H9 (cell line): ENCODE results near the gene CRABP2. TPM values are rescaled to one million over a fixed set of nuclear protein-coding genes. Genes with fewer than 3 reads are reported as not detected.

ENCODE experiments used
- DNase-seq: peaks from one replicate; pipeline ENCODE4 v3.0.0-alpha.2; 2017
- H2AFZ ChIP-seq: one replicate; pipeline ENCODE4 v1.6.1; 2013; ENCODE audit warnings: mild to moderate bottlenecking, low read length, control low read depth, moderate library complexity
- H2AK5ac ChIP-seq: 2 replicates; pipeline ENCODE4 v1.6.1; 2013; ENCODE audit warnings: low read length, control low read depth, mixed read lengths; ENCODE audit not compliant: insufficient read length
- H2BK120ac ChIP-seq: one replicate; pipeline ENCODE4 v1.6.1; 2013; ENCODE audit warnings: low read depth, mild to moderate bottlenecking, low read length, control low read depth, inconsistent platforms; ENCODE audit not compliant: poor library complexity, severe bottlenecking
- H2BK12ac ChIP-seq: 2 replicates; pipeline ENCODE4 v1.6.1; 2013; ENCODE audit warnings: low read length, control low read depth, mixed read lengths, low read depth; ENCODE audit not compliant: insufficient read length
- H2BK15ac ChIP-seq: 2 replicates; pipeline ENCODE4 v1.6.1; 2013; ENCODE audit warnings: low read depth, low read length, control low read depth
- H2BK20ac ChIP-seq: one replicate; pipeline ENCODE4 v1.6.1; 2013; ENCODE audit warnings: low read depth, mild to moderate bottlenecking, low read length, control low read depth, inconsistent platforms; ENCODE audit not compliant: poor library complexity, severe bottlenecking
- H2BK5ac ChIP-seq: 2 replicates; pipeline ENCODE4 v1.6.1; 2013; ENCODE audit warnings: low read length, control low read depth, mixed read lengths; ENCODE audit not compliant: insufficient read length
- H3K14ac ChIP-seq: 2 replicates; pipeline ENCODE4 v1.6.1; 2013; ENCODE audit warnings: low read length, control low read depth; ENCODE audit not compliant: insufficient read depth
- H3K18ac ChIP-seq: 2 replicates; pipeline ENCODE4 v1.6.1; 2013; ENCODE audit warnings: low read depth, mild to moderate bottlenecking, mixed read lengths, low read length, control low read depth; ENCODE audit not compliant: insufficient read length
- H3K23ac ChIP-seq: 2 replicates; pipeline ENCODE4 v1.6.1; 2013; ENCODE audit warnings: low read length, control low read depth, mixed read lengths, low read depth; ENCODE audit not compliant: insufficient read length
- H3K23me2 ChIP-seq: 2 replicates; pipeline ENCODE4 v1.6.1; 2013; ENCODE audit warnings: low read depth, mild to moderate bottlenecking, mixed read lengths, low read length, control low read depth; ENCODE audit not compliant: insufficient read length, poor library complexity, severe bottlenecking
- H3K27ac ChIP-seq: 2 replicates; pipeline ENCODE4 v1.5.1; 2013; ENCODE audit warnings: low read length, control low read depth, mixed read lengths, low read depth; ENCODE audit not compliant: insufficient read length
- H3K27me3 ChIP-seq: 2 replicates; pipeline ENCODE4 v1.6.1; 2013; ENCODE audit warnings: low read length, control low read depth, inconsistent platforms; ENCODE audit not compliant: insufficient read depth
- H3K4ac ChIP-seq: 2 replicates; pipeline ENCODE4 v1.6.1; 2013; ENCODE audit warnings: low read depth, mild to moderate bottlenecking, control low read depth, inconsistent platforms, low read length, moderate library complexity
- H3K4me1 ChIP-seq: 2 replicates; pipeline ENCODE4 v1.6.1; 2013; ENCODE audit warnings: low read length, control low read depth, inconsistent platforms; ENCODE audit not compliant: insufficient read depth
- H3K4me2 ChIP-seq: 2 replicates; pipeline ENCODE4 v1.6.1; 2013; ENCODE audit warnings: low read length, control low read depth, mixed read lengths; ENCODE audit not compliant: insufficient read length, insufficient read depth
- H3K56ac ChIP-seq: 2 replicates; pipeline ENCODE4 v1.6.1; 2013; ENCODE audit warnings: low read depth, mild to moderate bottlenecking, mixed read lengths, low read length, control low read depth; ENCODE audit not compliant: insufficient read length
- H3K79me1 ChIP-seq: 2 replicates; pipeline ENCODE4 v1.6.1; 2013; ENCODE audit warnings: low read depth, mild to moderate bottlenecking, moderate library complexity, low read length, control low read depth, inconsistent platforms; ENCODE audit not compliant: insufficient read depth, poor library complexity, severe bottlenecking
- H3K79me2 ChIP-seq: 2 replicates; pipeline ENCODE4 v1.6.1; 2013; ENCODE audit warnings: low read length, control low read depth, inconsistent platforms; ENCODE audit not compliant: insufficient read depth
- H3K9ac ChIP-seq: 2 replicates; pipeline ENCODE4 v1.6.1; 2013; ENCODE audit warnings: low read length, control low read depth, mixed read lengths; ENCODE audit not compliant: insufficient read length; ENCODE audit errors: extremely low read depth
- H3K9me3 ChIP-seq: one replicate; pipeline ENCODE4 v1.6.1; 2013; ENCODE audit warnings: low read depth, low read length, inconsistent platforms; ENCODE audit not compliant: control insufficient read depth
- H3T11ph ChIP-seq: one replicate; pipeline ENCODE4 v1.6.1; 2013; ENCODE audit warnings: mild to moderate bottlenecking, low read length, control low read depth, inconsistent platforms
- H4K20me1 ChIP-seq: one replicate; pipeline ENCODE4 v1.6.1; 2013; ENCODE audit not compliant: control insufficient read depth, insufficient read length, insufficient read depth
- H4K5ac ChIP-seq: 2 replicates; pipeline ENCODE4 v1.6.1; 2013; ENCODE audit warnings: low read depth, mild to moderate bottlenecking, mixed read lengths, low read length, control low read depth; ENCODE audit not compliant: insufficient read length
- H4K8ac ChIP-seq: replicated peaks from 2 replicates; pipeline ENCODE4 v1.6.1; 2013; ENCODE audit warnings: low read length, control low read depth, mixed read lengths, low read depth; ENCODE audit not compliant: insufficient read length
- H4K91ac ChIP-seq: 2 replicates; pipeline ENCODE4 v1.6.1; 2013; ENCODE audit warnings: low read depth, mild to moderate bottlenecking, moderate library complexity, mixed read lengths, low read length, control low read depth; ENCODE audit not compliant: insufficient read length
- H3K27ac Mint-ChIP-seq, 3 experiments: 2 replicates in 2 of 3; 3 replicates in 1 of 3; pipeline ENCODE4 v1.8.0; 2020 to 2021; ENCODE audit warnings: mixed read lengths in 3 of 3, mild to moderate bottlenecking in 1 of 3, moderate library complexity in 1 of 3
- H3K27me3 Mint-ChIP-seq: 2 replicates; pipeline ENCODE4 v1.8.0; 2021; ENCODE audit warnings: low read depth, mild to moderate bottlenecking, moderate library complexity, mixed read lengths
- H3K36me3 Mint-ChIP-seq, 3 experiments: 2 replicates in 2 of 3; 3 replicates in 1 of 3; pipeline ENCODE4 v1.8.0; 2020 to 2021; ENCODE audit warnings: low read depth in 3 of 3, mixed read lengths in 3 of 3; ENCODE audit not compliant: insufficient read depth in 1 of 3
- H3K4me1 Mint-ChIP-seq, 2 experiments: 2 replicates each; pipeline ENCODE4 v1.8.0; 2020; ENCODE audit warnings: mixed read lengths in 2 of 2
- H3K4me3 Mint-ChIP-seq, 2 experiments: 2 replicates in 1 of 2; 3 replicates in 1 of 2; pipeline ENCODE4 v1.8.0; 2020 to 2021; ENCODE audit warnings: mild to moderate bottlenecking in 2 of 2, mixed read lengths in 2 of 2, moderate library complexity in 1 of 2
- H3K9me3 Mint-ChIP-seq, 2 experiments: 2 replicates in 1 of 2; 3 replicates in 1 of 2; pipeline ENCODE4 v1.8.0; 2020; ENCODE audit warnings: mild to moderate bottlenecking in 2 of 2, mixed read lengths in 2 of 2, moderate library complexity in 1 of 2
- CTCF ChIP-seq: fragments of 200-600 bp; sonication (generic); conservative IDR thresholded peaks from 3 replicates; pipeline ENCODE4 v1.8.0; 2021; ENCODE audit warnings: antibody characterized with exemption, mild to moderate bottlenecking
- WGBS: extraction: QIAGEN DNeasy Blood & Tissue Kit; methylation state at CpG from one replicate; pipeline ENCODE4 v1.1.7; 2013; ENCODE audit warnings: missing lambda C conversion rate, low lambda C conversion rate, mixed read lengths; ENCODE audit not compliant: insufficient read length; ENCODE audit errors: extremely low coverage; 5-methylcytosine and 5-hydroxymethylcytosine counted together
- total RNA-seq: library from RNA; stranded (reverse); gene quantifications from 2 replicates; pipeline ENCODE4 v1.2.1, GENCODE V29; 2021

The CRABP2 gene
- total RNA-seq, 1 experiment from 2014 or later, result 184 TPM

- Histone ChIP-seq H3K23ac (no peak overlapping the region), H2BK120ac (peak overlapping the region; percentile 49), H3K9me3 (no peaks in the 10 kb centered on the region), H3K4ac (peak overlapping the region; percentile 31), H3K18ac (peak overlapping the region; percentile 92), H3T11ph (peak overlapping the region; percentile 1), H4K91ac (peak overlapping the region; percentile 93), H2AFZ (no peak overlapping the region), H3K4me1 (peaks cover 26% of the 10 kb centered on the region; the same call in 1 of the 2 replicates), H3K79me2 (peaks cover 4% of the 10 kb centered on the region; the same call in 1 of the 2 replicates), H3K4me2 (peak overlapping the region; percentile 80), H4K5ac (peak overlapping the region; percentile 94), H3K27me3 (no peaks in the 10 kb centered on the region), H2BK12ac (peak overlapping the region; percentile 94), H2AK5ac (peak overlapping the region; percentile 43), H2BK15ac (peak overlapping the region; percentile 70; the same call in 1 of the 2 replicates), H2BK5ac (peak overlapping the region; percentile 43), H4K20me1 (no peaks in the 10 kb centered on the region), H3K79me1 (peaks cover 8% of the 10 kb centered on the region), H3K27ac (peak overlapping the region; percentile 69), H4K8ac (peak overlapping the region; percentile 21), H2BK20ac (no peak overlapping the region), H3K23me2 (peaks cover 12% of the 10 kb centered on the region), H3K56ac (no peak overlapping the region), H3K9ac (peak overlapping the region; percentile 57), H3K14ac (peak overlapping the region; percentile 87)
- Mint-ChIP-seq H3K4me1 (peaks cover 74 to 83% of the 10 kb centered on the region in 2 experiments), H3K4me3 (peak overlapping the region; percentile 72 to 86), H3K27me3 (peaks cover 8% of the 10 kb centered on the region), H3K36me3 (peaks cover 35 to 48% (median 38%) of the 10 kb centered on the region in 3 experiments), H3K27ac (peak overlapping the region; percentile 99 to 100 (median 100)), H3K9me3 (peaks cover 2 to 3% of the 10 kb centered on the region in 2 experiments; a peak in 3 of 5 replicates)
- no peak for TF ChIP-seq CTCF
- peak; percentile 97 for DNase-seq
- WGBS, result no CpG with 5 or more reads among the region's 8 CpGs
These were observed 31.8 kb downstream of the CRABP2 start for GRCh38 chr1:156673387-156674121.
